Body of pancreas (tissue), 4 donors: ENCODE measurements around the gene AGTR1. TPM values are rescaled to one million over a fixed set of nuclear protein-coding genes. Genes with fewer than 3 reads are reported as not detected.
A peak's percentile ranks its signal among the peaks of the same experiment; 100 is the strongest.

ENCODE experiments used
- ATAC-seq: fragments of 150-250 bp; one replicate; pipeline ENCODE4 v1.9.1; 2016
- DNase-seq, 4 donors: peaks; one replicate each; pipeline ENCODE4 v3.0.0-alpha.2; 2019
- H3K27ac ChIP-seq, 4 donors: fragments of 200-600 bp; sonication (generic); 1 replicate in 3 of 4; 2 replicates in 1 of 4; pipeline versions ENCODE4 v1.5.1 to v1.6.1; 2016 to 2019; ENCODE audit warnings: mild to moderate bottlenecking in 1 of 4, mixed read lengths in 1 of 4, moderate library complexity in 1 of 4
- H3K27me3 ChIP-seq, 2 donors: fragments of 200-600 bp; sonication (generic); one replicate each; pipeline ENCODE4 v1.6.0; 2016; ENCODE audit warnings: mild to moderate bottlenecking in 1 of 2
- H3K36me3 ChIP-seq, 2 donors: fragments of 200-600 bp; sonication (generic); replicated peaks in 1 of 2; 2 replicates each; pipeline ENCODE4 v1.5.1; 2016; ENCODE audit warnings: low read depth in 2 of 2; ENCODE audit not compliant: insufficient read depth in 1 of 2
- H3K4me1 ChIP-seq: fragments of 200-600 bp; sonication (generic); one replicate; pipeline ENCODE4 v1.6.0; 2016
- H3K4me3 ChIP-seq, 2 donors: fragments of 200-600 bp; sonication (generic); 1 replicate in 1 of 2; 2 replicates in 1 of 2; pipeline ENCODE4 v1.5.1; 2016 to 2019
- H3K9me3 ChIP-seq, 3 donors: fragments of 200-600 bp; sonication (generic); 1 replicate in 2 of 3; 2 replicates in 1 of 3; pipeline ENCODE4 v1.5.1; 2016
- POLR2A ChIP-seq, 3 donors: fragments of 450-650 bp; IDR thresholded peaks; one replicate each; pipeline ENCODE4 v1.6.1; 2016; ENCODE audit warnings: antibody characterized with exemption in 3 of 3, mild to moderate bottlenecking in 2 of 3
- WGBS, 2 donors: methylation state at CpG; one replicate each; pipeline ENCODE4 v1.1.5; 2017; 5-methylcytosine and 5-hydroxymethylcytosine counted together
- intact Hi-C: fragments of 100-400 bp; cut with DNase I; formaldehyde crosslinking; loops from one replicate; pipeline ENCODE4 v1.15.1; 2023
- total RNA-seq, 2 donors: library from RNA; depleted of rRNA; stranded (reverse); fragments of >200 nt; gene quantifications; one replicate each; pipeline ENCODE4 v1.1.0, GENCODE V29; 2016
- TF ChIP-seq, protein P1 (sequence below), 7 experiments: fragments of 450-650 bp in 4 of 7; fragments of 200-600 bp in 3 of 7; sonication (generic) in 3 of 7; IDR thresholded peaks; one replicate each; pipeline ENCODE4 v1.5.1; 2016 to 2019; ENCODE audit warnings: antibody characterized with exemption in 7 of 7

The AGTR1 gene
- total RNA-seq, 2 donors from 2014 or later = 4.4 to 11.2 TPM

DNA sequence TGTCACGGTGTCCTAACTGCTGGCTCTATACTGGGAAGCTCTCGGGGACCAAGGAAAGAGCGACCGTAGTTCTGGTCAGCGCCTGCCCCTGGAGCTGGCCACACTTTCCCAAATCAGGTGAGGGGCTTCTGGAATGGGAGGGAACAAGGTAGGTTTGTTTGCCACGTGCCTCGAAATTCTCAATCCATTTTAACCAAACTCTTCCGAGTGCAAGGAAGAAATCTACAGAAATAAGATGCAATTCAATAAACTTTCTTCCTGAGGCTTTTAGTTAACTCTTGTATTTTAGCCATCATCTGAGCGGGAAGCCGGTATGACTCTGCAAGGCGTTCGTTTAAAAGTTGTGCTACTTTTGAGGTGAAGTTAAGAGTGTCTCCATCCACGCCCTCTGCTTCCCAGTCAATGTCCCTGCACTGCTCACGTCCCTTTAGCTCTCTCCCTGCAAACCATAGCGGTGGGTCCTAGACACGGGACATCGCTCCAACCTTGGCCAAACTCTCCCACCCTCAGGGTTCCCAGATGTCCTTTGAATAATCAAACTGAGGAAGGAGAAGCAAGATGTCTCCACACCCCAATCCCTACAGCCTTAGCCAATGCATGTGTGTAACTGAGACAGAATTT, 597 bp downstream of the AGTR1 start:
- ATAC-seq = peak; percentile 41
- H3K36me3 ChIP-seq = no peaks in the 10 kb centered on the region
- whole genome bisulfite sequencing, 2 donors = 32 to 41% methylated on average over 17 of the region's 17 CpGs

DNA sequence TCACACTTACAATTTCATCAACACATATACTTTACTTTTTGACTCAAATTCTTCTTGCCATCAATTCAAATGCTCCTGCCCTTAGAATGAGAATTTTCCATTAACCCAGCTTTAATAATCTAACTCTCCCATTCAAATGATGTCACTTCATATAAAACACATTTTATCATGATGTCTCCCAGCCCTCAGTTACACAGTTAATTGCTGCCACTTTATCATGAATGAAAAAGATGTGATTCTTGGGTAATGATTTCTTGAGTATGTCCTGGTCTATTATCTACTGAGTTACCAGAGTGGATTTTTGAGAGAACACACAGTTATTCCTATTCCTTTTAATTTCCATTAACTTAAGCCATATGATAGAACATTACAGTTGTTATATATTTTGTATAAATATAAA, 7.6 kb downstream of the AGTR1 start:
- TF ChIP-seq, protein P1, sequence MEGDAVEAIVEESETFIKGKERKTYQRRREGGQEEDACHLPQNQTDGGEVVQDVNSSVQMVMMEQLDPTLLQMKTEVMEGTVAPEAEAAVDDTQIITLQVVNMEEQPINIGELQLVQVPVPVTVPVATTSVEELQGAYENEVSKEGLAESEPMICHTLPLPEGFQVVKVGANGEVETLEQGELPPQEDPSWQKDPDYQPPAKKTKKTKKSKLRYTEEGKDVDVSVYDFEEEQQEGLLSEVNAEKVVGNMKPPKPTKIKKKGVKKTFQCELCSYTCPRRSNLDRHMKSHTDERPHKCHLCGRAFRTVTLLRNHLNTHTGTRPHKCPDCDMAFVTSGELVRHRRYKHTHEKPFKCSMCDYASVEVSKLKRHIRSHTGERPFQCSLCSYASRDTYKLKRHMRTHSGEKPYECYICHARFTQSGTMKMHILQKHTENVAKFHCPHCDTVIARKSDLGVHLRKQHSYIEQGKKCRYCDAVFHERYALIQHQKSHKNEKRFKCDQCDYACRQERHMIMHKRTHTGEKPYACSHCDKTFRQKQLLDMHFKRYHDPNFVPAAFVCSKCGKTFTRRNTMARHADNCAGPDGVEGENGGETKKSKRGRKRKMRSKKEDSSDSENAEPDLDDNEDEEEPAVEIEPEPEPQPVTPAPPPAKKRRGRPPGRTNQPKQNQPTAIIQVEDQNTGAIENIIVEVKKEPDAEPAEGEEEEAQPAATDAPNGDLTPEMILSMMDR (IDR thresholded peaks at IDR 0.05) = no peak
- Histone ChIP-seq H3K27me3 (no peaks in the 10 kb centered on the region), H3K4me1 (peaks cover 5% of the 10 kb centered on the region), H3K27ac (no peak overlapping the region), H3K36me3 (no peaks in the 10 kb centered on the region), H3K4me3 (no peak overlapping the region), H3K9me3 (peaks cover 0 to 3% (median 0%) of the 10 kb centered on the region in 3 donors)
- DNase-seq = no peak
- no peak for ATAC-seq
- intact Hi-C loops = no loop called here

More for the DNA sequence above, 597 bp downstream of the AGTR1 start:
- peak overlapping the region in 1 of 2 donors; percentile 8 for H3K4me3 ChIP-seq
- intact Hi-C loops = no loop called here
- H3K27ac ChIP-seq = no peak overlapping the region
- no peak for TF ChIP-seq POLR2A (IDR thresholded peaks at IDR 0.05)
- TF ChIP-seq, protein P1 (IDR thresholded peaks at IDR 0.05) = no peak
- H3K27me3 ChIP-seq = no peaks in the 10 kb centered on the region
- DNase-seq = no peak
- peaks cover 17% of the 10 kb centered on the region for H3K4me1 ChIP-seq
- peaks cover 0 to 3% (median 0%) of the 10 kb centered on the region in 3 donors for H3K9me3 ChIP-seq

DNA sequence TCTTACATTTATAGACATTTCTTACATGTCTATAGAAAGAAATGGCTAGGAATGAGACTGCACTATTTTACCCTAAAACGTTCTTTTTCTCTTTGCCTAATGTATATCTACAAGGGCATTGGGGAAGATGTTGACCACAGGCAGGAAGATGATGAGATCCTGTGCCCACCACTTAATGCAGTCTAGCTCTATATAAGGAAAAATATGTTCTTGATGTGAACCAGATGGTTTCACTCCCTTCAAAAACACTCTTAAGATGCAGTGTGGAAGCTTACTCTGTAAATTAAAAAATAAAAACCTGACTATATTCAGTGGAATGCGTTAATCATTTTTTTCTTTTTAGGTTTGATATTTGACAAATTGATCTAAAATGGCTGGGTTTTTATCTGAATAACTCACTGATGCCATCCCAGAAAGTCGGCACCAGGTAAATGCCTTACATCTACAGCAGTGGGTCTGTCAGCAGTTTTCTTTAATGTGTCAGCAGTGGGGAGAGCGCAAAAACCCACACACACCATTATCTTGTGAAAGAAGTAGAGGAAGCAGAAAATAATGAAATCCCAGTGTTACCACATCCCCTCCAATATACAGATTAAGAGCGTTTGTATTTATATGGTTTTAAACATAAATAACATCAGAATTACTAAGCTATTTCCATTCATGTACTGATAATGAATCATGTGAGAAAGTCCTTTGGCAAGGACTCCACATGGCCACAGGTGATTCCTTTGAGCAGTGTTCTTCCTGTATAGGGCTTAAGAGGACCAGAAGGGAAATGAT, 10.1 kb downstream of the AGTR1 start:
- DNase-seq (no peak), ATAC-seq (no peak)
- no peaks in the 10 kb centered on the region for H3K4me1 ChIP-seq
- WGBS, 2 donors = 67 to 77% methylated on average over 5 of the region's 5 CpGs
- TF ChIP-seq, protein P1 (IDR thresholded peaks at IDR 0.05) = no peak
- H3K4me3 ChIP-seq = no peak overlapping the region
- no peak overlapping the region for H3K27ac ChIP-seq
- H3K36me3 ChIP-seq = no peaks in the 10 kb centered on the region
- H3K27me3 ChIP-seq = no peaks in the 10 kb centered on the region
- intact Hi-C loops = no loop called here
- peaks cover 0 to 3% (median 0%) of the 10 kb centered on the region in 3 donors for H3K9me3 ChIP-seq

DNA sequence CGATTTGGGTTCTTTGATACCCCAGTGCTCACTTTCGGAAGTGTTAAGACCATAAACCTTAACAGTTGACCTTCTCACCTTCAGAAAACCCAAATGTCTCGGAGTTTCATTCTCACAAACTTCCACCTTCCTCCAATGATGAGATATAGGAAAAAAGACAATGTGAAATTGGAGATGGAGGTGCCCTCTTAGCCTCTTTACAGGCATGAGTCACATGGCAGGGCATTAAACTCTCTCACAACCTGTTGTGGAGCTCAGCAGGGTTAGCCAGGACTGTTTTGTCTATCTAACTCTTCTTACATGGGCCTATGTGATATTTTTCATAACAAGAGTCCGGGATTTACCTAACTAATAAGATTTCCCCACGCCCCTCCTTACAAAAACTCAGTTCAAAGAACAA, 10.7 kb downstream of the AGTR1 start:
- Histone ChIP-seq H3K4me3 (no peak overlapping the region), H3K27ac (no peak overlapping the region), H3K9me3 (peaks cover 0 to 3% (median 0%) of the 10 kb centered on the region in 3 donors), H3K36me3 (no peaks in the 10 kb centered on the region), H3K4me1 (no peaks in the 10 kb centered on the region), H3K27me3 (no peaks in the 10 kb centered on the region)
- no peak for TF ChIP-seq POLR2A (IDR thresholded peaks at IDR 0.05)
- TF ChIP-seq, protein P1 (IDR thresholded peaks at IDR 0.05) = no peak
- DNase-seq (no peak), ATAC-seq (no peak)
- WGBS, 2 donors = 88 to 89% methylated on average over 5 of the region's 5 CpGs
- intact Hi-C loops = no loop called here
